ENCODE results near the gene LIPT2. TPM values are rescaled to one million over a fixed set of nuclear protein-coding genes. Genes with fewer than 3 reads are reported as not detected.

LIPT2 gene
- total and polyA plus RNA-seq, 10 of the 15 experiments (the other 5 are each of a cell fraction or from before 2014, with no cell fraction given) = 0.69 to 7.5 (median 3.8) TPM

GRCh38 chr11:74457356-74457755, 36.2 kb downstream of the LIPT2 start:
- POLR2A ChIA-PET = no interaction called here
- H2AFZ ChIP-seq (ENCODE audit: control insufficient read depth, low read depth, low read length) = no peak overlapping the region
- SMC1A ChIA-PET (ENCODE audit: uncharacterized antibody, unreplicated experiment) = no interaction called here
- RAD21 ChIA-PET (ENCODE audit: unreplicated experiment) = interaction anchor here (1.0 kb wide), 1 partner anchor 113 kb away, joined by 3 read pairs; no protein-coding TSS in a partner anchor
- H3K4me1 ChIP-seq (ENCODE audit: control insufficient read depth, insufficient read depth, low read length) = no peaks in the 10 kb centered on the region
- no peak for DNase-seq (ENCODE audit: low read depth, low spot score)
- no peaks in the 10 kb centered on the region for H3K9me3 ChIP-seq (replicated peaks; ENCODE audit: control insufficient read depth, insufficient read depth, low read length)
- 59% methylated on average over 6 of the region's 6 CpGs for WGBS (ENCODE audit: insufficient coverage, insufficient replicate concordance, low lambda C conversion rate, missing lambda C conversion rate)
- FAIRE-seq = no peak
- ATAC-seq = no peak
- in situ Hi-C loops (cut with MboI) (loop anchor here (5.0 to 10.0 kb wide), 2 partner anchors 115 to 267 kb away; no protein-coding TSS in a partner anchor), intact Hi-C loops (cut with micrococcal nuclease; ENCODE audit: unreplicated experiment) (no loop called here)
- TF ChIP-seq RB1 (IDR thresholded peaks at IDR 0.05; ENCODE audit: borderline replicate concordance) = no peak
- no peak for TF ChIP-seq MTA2 (IDR thresholded peaks at IDR 0.05; ENCODE audit: low read depth)
- no peak for TF ChIP-seq ZBTB11 (CRISPR knock-in tag; IDR thresholded peaks at IDR 0.05)
- TF ChIP-seq PAX5 (IDR thresholded peaks at IDR 0.05; ENCODE audit: borderline replicate concordance, low read depth, low read length) = no peak
- TF ChIP-seq ZNF217 (IDR thresholded peaks at IDR 0.05) = no peak
- no peak for TF ChIP-seq ZNF622 (IDR thresholded peaks at IDR 0.05)
- H3K27ac ChIP-seq (ENCODE audit: control insufficient read depth, insufficient read depth) = no peak overlapping the region
- H3K4me2 ChIP-seq (ENCODE audit: control insufficient read depth, insufficient read depth) = no peak overlapping the region
- no peak overlapping the region for H3K4me3 ChIP-seq
- no peaks in the 10 kb centered on the region for H3K27me3 ChIP-seq (replicated peaks in 1 of 2; ENCODE audit: control insufficient read depth in 2 of 2, insufficient read depth in 2 of 2, low read length in 1 of 2)
- CTCF ChIA-PET = interaction anchor here (1.1 kb wide), 1 partner anchor 19 kb away, joined by 3 read pairs; no protein-coding TSS in a partner anchor
- no peaks in the 10 kb centered on the region for H3K79me2 ChIP-seq (ENCODE audit: control insufficient read depth, insufficient read depth, low read length)
- H3K36me3 ChIP-seq (ENCODE audit: control insufficient read depth in 2 of 2, insufficient read depth in 2 of 2, low read length in 1 of 2) = no peaks in the 10 kb centered on the region
- BruUV-seq (replicated peaks) = no TSS peak
- H3K9ac ChIP-seq (ENCODE audit: control insufficient read depth, insufficient read depth, low read length) = no peak overlapping the region
- no peaks in the 10 kb centered on the region for H4K20me1 ChIP-seq (ENCODE audit: control insufficient read depth, insufficient read depth)

Measured in GM12878 (cell line).